Right lobe of liver (tissue), 4 donors: ENCODE measurements around the gene KCND2.

ENCODE experiments used
- POLR2A ChIP-seq: fragments of 450-650 bp; IDR thresholded peaks from one replicate; pipeline ENCODE4 v1.6.1; 2017; ENCODE audit warnings: antibody characterized with exemption, mild to moderate bottlenecking
- TF ChIP-seq, protein P1 (sequence below), 4 donors: fragments of 200-600 bp in 3 of 4; fragments of 450-650 bp in 1 of 4; IDR thresholded peaks; one replicate each; pipeline versions ENCODE4 v1.5.1 to v1.8.0; 2016 to 2022; ENCODE audit warnings: antibody characterized with exemption in 4 of 4, mild to moderate bottlenecking in 2 of 4
- donor health status: DM: no; HTN: no; CAD: no.
- donor health status: DM: no; HTN: no; CAD: no.
- donor health status: DM: no; HTN: yes; CAD: no.

DNA sequence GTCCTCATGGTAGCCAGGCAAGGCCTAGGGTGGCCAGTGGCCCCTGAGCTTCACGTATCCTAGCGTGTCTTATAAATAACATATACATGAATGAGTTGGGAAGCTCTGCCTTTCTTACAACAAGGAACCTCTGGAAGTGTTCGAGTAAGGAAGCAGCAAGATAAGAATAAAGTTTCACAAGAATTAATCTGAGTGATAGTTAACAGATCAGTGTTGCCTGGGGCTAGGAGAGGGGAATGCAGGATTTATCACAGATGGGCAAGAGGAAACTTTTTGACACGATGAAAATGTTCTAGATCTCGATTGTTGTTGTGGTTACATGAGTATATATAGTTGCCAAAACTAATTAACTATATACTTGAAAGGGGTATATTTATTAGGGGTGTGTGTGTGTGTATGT, 510.7 kb downstream of the KCND2 start:
- TF ChIP-seq, protein P1, sequence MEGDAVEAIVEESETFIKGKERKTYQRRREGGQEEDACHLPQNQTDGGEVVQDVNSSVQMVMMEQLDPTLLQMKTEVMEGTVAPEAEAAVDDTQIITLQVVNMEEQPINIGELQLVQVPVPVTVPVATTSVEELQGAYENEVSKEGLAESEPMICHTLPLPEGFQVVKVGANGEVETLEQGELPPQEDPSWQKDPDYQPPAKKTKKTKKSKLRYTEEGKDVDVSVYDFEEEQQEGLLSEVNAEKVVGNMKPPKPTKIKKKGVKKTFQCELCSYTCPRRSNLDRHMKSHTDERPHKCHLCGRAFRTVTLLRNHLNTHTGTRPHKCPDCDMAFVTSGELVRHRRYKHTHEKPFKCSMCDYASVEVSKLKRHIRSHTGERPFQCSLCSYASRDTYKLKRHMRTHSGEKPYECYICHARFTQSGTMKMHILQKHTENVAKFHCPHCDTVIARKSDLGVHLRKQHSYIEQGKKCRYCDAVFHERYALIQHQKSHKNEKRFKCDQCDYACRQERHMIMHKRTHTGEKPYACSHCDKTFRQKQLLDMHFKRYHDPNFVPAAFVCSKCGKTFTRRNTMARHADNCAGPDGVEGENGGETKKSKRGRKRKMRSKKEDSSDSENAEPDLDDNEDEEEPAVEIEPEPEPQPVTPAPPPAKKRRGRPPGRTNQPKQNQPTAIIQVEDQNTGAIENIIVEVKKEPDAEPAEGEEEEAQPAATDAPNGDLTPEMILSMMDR (IDR thresholded peaks at IDR 0.05): no peak
- no peak for TF ChIP-seq POLR2A
